ENCODE measurements around the gene MZT2A.
"Not testable (repeated sequence)": the region's sequence is repeated elsewhere in the genome, so short reads cannot be mapped to it uniquely, and the experiment has no call there.

MZT2A gene

DNA sequence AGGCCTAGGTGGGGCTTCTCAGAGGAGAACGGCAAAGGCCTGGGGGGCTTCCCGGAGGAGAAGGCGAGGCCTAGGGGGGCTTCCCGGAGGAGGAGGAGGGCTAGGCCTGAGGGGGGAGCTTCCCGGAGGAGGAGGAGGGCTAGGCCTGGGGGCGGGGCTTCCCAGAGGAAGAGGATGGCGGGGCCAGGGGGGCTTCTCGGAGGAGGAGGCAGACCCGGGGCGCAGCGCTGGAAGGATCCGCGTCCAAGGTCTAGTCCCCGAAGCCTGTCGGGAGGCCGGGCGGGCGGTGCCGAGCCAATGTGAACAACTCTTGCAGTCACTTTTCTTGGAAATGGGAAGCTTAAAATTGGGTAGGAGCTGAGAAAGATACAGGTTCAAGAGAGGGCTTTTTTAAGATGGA is 46.3 kb downstream of the MZT2A start:
- no peak for DNase-seq

DNA sequence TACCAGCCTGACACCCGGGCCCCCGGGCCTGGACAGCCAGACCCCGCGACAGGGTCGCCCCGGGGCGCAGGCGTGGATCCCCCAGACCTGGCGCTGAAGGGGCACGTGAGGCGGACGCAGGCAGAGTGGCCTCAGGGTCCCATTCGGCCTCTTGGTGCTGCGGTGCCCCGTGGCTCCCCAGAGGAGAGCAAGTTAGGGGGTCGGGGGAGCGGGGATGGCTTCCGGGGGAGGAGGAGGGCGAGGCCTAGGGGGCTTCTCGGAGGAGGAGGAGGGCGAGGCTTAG is 46.7 kb downstream of the MZT2A start:
- DNase-seq = not testable (repeated sequence)

DNA sequence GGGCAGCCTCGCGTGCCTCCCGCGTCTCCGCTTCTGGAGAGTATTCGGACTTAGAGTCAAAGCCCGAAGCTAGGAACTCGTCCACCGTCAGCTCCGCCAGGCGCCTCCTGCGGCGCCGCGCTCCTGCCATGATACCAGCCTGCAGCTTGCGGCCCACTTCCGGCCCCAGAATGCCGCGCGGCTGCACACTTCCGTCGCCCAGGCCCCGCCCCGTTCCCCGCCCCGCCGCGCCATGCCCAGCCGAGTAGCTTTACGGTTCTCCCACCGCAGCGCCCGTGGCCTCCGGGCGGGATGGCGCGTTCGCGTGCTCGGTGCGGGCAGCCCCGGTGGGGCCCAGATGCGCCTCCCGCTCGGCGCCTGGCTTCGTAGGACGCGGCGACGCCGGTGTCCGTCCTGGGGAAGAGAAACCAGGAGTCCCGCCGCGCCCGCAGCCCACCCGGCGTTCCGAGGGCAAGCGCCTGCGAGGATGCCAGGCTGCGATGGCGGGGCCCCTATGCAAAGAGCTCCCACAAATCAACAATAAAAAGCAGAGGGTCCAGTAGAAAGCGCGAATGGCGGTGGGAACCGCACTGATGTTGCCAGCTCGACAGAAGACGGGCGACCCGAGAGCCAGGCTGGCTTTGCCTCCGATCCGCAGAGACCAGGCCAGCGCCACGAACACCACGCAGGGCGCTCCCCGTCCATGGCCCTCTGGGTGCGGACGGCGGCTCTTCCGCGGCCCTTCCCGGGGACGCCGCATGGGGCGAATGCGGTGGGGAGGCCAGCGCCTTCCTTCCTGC is 47.3 kb downstream of the MZT2A start:
- not testable (repeated sequence) for DNase-seq

DNA sequence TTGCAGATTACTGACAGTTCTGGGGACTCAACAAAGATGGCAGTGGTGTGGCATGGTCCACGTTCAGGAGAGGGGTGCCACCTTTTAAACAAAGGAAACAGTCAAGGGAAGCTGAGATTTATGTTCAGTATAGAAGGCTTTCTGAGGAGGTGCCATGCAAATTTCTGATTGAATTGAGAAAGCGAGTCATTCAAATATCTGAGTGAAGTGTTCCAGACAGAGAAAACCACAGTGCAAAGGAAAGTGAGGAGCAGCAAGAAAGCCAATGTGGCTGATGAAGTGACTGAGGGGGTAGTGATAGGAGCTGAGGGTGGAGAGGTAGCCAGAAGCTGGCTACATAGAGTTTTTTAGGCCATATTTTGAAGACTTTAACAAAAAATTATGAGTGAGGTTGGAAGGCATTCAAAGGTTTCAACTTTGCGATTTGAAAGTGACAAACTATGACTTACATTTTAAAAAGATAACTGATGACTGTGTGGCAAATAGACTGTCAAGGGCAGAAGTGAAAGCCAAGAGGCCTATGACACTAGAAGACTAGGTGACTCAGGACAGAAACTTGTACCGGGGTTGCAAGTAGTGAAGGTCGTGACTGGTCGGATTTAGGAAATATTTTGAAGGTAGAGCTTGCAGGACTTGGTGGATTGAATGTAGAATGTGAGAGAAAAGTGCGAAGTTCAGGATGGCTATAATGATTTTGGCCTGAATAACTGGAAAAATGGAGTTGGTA is 51.3 kb downstream of the MZT2A start:
- DNase-seq = not testable (repeated sequence)
